HUDEP-2 (cell line): ENCODE results near the gene FBL.
A peak's percentile ranks its signal among the peaks of the same experiment; 100 is the strongest.
"Not testable (repeated sequence)": the region's sequence is repeated elsewhere in the genome, so short reads cannot be mapped to it uniquely, and the experiment has no call there.

Source experiments
- DNase-seq, 76 experiments: peaks; one replicate each; lab custom pipeline; 2025; ENCODE audit not compliant: unreplicated experiment in 76 of 76; lab: John Stamatoyannopoulos, UW

FBL gene

DNA sequence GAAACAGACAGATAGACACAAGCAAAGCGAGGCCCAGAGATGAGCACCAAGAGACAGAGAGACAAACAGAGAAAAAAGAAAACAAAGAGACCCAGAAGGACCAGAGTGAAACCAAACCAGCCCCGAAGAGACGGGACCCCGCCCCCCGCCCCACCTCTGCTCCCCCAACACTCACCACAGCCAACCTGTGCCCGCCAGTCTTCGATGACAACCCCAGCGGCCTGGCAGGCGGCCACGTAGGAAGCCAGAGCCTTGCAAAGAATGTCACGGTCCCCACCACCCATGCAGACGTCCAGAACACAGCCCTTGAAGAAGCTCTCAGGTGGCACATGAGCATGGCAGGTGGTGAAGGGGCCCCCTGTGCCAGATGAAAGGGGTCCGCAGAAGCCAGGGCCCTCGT, 31.3 kb upstream of the FBL start:
- not testable (repeated sequence) for DNase-seq

- not testable (repeated sequence) for DNase-seq
Observed at GRCh38 chr19:39876486-39876885, 30.3 kb upstream of the FBL start.

DNA sequence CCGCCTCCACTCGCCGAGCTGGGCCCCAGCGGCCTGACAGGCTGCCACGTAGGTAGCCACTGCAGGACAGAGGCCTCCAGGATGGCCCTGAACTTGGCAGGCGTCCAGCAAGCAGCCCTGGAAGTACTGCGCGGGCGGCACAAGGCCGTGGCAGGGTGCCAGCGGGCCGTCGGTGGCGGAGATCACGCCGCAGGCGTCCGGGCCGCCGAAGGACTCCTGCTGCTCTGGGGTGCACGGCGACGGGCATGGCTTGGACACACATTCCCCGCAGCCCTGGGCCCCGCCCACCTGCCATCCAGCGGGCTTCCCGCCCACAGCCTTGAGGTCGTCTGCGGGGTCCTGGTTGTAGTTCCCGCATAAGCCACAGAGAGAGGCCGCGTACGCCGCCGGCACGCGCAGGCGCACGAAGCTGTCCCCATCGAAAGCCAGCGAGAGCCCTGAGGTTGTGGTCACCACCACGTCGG, 29.3 kb upstream of the FBL start:
- not testable (repeated sequence) for DNase-seq

DNA sequence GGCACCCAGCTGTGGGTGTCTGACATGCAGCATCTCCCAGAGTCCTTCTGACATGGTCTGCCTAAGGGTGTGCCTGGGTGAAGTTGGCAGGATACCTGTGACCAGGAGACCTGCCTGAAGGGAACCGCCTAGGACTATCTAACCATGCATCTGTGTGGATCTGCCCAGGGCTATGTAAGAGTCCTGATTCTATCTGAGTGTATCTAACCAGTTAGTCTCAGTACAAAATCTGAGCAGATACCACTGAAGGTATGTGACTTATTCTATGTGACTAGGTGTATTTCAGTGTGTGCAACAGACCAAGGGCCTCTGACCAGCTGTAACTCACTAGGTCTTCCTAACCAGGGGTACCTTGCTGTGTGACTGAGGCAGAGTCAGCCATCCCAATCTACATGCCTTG, 28.2 kb upstream of the FBL start:
- DNase-seq = no peak

DNA sequence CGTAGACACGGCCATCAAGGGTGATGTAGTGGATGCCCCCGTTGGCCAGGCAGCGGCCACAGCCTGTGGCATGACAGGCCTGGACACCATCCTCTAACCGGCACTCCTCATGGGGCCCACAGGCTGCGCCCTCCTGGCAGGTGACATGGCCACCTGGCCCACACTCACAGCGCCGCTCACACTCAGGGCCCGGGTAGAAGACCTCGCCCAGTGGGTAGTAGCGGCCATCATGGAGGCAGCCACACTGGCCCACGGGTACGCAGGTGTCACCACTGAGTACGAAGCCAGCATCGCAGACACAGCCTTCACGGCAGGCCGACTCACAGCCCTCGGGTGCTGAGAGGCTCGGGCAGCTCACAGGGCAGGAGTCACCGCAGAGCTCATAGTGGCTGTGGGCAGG, 27.2 kb upstream of the FBL start:
- DNase-seq = no peak

GRCh38 chr19:39871886-39872866, 26.0 kb upstream of the FBL start:
- no peak for DNase-seq

- DNase-seq = no peak
Observed at GRCh38 chr19:39871362-39871761, 25.2 kb upstream of the FBL start.

- DNase-seq = no peak
Observed at GRCh38 chr19:39870171-39870971, 24.2 kb upstream of the FBL start.

- DNase-seq = no peak
Observed at GRCh38 chr19:39867952-39868351, 21.8 kb upstream of the FBL start.

GRCh38 chr19:39867133-39867532, 21.0 kb upstream of the FBL start:
- no peak for DNase-seq

GRCh38 chr19:39865953-39866352, 19.8 kb upstream of the FBL start:
- no peak for DNase-seq

DNA sequence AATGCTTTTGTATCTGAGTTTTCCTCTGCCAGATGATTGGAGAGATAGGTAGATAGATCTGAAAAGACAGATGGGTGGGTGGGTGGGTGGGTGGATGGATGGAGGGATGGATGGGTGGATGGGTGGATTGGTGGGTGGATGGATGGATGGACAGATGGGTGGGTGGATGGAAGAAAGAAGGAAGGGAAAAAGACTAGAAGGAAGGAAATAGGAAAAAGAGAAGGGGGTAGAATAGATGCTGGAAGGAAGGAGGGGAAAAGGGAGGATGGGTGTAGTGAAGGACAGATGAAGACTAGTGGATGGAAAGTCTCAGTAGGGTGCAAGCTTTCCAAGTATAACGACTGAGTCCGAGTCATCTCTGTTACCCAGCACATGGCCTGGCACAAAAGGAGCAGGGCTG, 19.0 kb upstream of the FBL start:
- no peak for DNase-seq

GRCh38 chr19:39864118-39864517, 17.9 kb upstream of the FBL start:
- DNase-seq = no peak

DNA sequence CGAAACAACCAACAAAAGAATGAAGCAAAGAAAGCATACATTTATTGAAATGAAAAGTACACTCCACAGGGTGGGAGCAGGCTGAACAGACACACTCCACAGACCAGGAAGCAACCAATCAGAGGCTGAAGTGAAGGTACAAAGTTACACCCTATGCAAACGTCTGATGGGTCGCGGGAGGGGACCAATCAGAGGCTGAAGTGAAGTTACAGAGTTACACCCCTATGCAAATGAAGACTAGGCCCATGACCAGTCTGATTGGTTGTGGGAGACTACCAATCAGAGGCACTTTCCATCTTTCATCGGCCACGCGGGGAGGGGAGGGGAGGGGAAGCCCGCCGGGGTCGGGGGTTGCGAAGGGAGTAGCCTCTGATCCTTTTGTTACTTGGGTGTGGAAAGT, 12.4 kb upstream of the FBL start:
- peak in 2 of 76 experiments; percentile 11 to 15 for DNase-seq

GRCh38 chr19:39852882-39853281, 6.7 kb upstream of the FBL start:
- DNase-seq = no peak

GRCh38 chr19:39850892-39851291, 4.7 kb upstream of the FBL start:
- DNase-seq = no peak

DNA sequence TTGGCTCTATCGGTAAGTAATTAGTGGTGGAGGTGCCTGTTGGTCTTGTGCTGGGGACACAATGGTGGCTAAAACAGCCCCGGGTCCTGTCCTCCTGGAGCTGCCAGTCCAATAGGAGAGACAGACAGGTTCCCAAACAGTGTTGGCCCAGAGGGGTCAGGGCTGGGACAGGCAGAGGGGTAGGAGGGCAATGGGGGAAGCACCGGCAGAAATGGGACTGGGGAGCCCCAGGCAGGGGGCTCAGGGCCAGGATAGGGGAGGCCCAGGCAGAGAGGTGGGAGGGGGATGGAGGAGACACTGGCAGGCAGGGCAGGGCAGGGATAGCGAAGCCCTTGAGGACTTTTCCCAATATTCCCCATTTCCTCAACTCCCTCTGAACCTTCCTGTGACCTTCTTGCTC, 2.2 kb upstream of the FBL start:
- no peak for DNase-seq

DNA sequence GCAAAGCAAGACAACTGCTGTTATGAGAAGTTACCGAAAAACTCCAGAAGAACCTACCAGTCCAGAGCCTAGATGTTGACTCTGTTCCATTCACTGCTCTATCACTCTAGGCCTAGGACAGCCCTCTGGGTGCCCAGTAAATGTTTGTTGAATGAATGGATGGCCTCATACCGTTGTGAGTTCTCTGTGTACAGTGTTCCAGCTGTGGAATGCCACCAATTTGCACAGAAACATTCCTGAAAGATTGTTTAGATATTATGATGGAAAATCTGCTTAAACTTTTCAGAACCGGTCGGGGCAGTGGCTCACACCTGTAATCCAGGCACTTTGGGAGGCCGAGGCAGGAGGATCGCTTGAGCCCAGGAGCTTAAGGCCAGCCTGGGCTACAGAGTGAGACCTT, 1.3 kb upstream of the FBL start:
- DNase-seq = no peak

DNA sequence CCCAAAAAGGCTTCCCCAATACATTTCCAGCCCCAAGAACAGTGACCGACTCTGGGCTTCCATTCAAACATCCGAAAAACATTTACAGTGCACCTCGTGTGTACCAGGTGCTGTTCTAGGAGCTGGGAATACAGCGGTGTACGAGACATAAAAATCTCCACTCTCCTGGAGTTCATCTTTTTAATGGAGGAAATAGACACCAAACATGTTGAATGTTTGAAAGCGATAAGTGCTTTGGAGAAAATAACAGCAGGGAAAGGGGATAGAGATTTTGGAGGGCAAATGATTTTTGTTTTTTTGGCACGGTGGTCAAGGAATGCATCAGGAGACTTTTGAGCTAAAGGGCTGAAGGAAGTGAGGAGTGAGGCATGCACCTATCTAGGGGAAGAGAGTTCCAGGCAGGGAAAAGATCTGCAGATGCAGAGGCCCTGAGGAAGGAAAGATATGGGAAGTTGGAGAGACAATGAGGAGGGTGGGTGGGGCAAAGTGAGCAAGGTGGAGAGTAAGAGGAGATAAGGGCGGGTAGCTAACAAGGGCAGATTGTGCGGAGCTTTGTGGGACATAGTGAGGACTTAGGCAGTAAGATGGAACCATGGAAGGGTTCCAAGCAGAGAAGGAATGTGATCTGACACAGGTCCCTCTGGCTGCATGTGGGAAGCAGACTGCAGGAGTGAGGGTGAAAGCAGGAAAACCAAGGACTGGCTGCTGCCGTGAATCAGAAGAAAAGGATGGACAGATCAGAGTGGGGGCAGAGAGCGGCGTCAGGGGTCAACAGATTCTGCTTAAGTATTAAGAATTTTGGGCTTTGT, 703 bp upstream of the FBL start:
- peak in 20 of 76 experiments; percentile 7 to 52 (median 22) for DNase-seq

DNA sequence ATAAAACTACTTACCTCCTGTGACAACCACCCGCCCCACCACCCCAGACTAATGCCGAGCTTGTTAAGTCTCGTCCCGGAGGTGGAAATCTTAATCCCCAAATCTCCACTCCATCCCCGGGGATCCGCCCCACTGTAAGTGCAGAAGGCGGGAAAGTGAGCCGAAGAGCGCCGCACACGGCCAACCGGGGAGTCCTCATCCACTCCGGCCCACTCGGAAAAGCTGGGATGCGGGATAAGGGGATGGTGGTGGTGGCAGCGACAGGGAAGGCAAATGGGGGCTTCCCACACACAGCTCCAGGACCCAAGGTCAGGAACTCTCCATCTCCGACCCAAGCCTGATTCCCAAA, 621 bp downstream of the FBL start:
- DNase-seq = peak in 10 of 76 experiments; percentile 9 to 53 (median 23)

- peak in 2 of 76 experiments; percentile 9 to 37 for DNase-seq
Observed at GRCh38 chr19:39845172-39845571, 1.0 kb downstream of the FBL start.
